Epithelial cell of proximal tubule (primary cell): ENCODE measurements around the gene MOGAT1. TPM values are rescaled to one million over a fixed set of nuclear protein-coding genes. Genes with fewer than 3 reads are reported as not detected.

Source experiments
- DNase-seq: peaks from one replicate; pipeline ENCODE4 v3.0.0-alpha.2; 2011; ENCODE audit warnings: low read depth
- H3K4me3 ChIP-seq: 2 replicates; pipeline ENCODE4 v1.5.1; 2011; ENCODE audit warnings: low read depth, mild to moderate bottlenecking, low read length
- total RNA-seq: library from RNA; depleted of rRNA; stranded (reverse); fragments of >200 nt; gene quantifications from 2 replicates; pipeline ENCODE4 v1.2.3, GENCODE V29; 2015
- TF ChIP-seq, protein P1 (sequence below): conservative IDR thresholded peaks from 2 replicates; pipeline ENCODE4 v1.5.1; 2012; ENCODE audit warnings: low read depth, mild to moderate bottlenecking, low read length

The MOGAT1 gene
- total RNA-seq, 1 donor from 2014 or later, result not detected

GRCh38 chr2:222701233-222701632 is 29.8 kb downstream of the MOGAT1 start:
- DNase-seq, result no peak
- H3K4me3 ChIP-seq, result no peak overlapping the region
- TF ChIP-seq, protein P1, sequence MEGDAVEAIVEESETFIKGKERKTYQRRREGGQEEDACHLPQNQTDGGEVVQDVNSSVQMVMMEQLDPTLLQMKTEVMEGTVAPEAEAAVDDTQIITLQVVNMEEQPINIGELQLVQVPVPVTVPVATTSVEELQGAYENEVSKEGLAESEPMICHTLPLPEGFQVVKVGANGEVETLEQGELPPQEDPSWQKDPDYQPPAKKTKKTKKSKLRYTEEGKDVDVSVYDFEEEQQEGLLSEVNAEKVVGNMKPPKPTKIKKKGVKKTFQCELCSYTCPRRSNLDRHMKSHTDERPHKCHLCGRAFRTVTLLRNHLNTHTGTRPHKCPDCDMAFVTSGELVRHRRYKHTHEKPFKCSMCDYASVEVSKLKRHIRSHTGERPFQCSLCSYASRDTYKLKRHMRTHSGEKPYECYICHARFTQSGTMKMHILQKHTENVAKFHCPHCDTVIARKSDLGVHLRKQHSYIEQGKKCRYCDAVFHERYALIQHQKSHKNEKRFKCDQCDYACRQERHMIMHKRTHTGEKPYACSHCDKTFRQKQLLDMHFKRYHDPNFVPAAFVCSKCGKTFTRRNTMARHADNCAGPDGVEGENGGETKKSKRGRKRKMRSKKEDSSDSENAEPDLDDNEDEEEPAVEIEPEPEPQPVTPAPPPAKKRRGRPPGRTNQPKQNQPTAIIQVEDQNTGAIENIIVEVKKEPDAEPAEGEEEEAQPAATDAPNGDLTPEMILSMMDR, result no peak

GRCh38 chr2:222701721-222702131 is 30.3 kb downstream of the MOGAT1 start:
- TF ChIP-seq, protein P1, result no peak
- no peak overlapping the region for H3K4me3 ChIP-seq
- DNase-seq, result no peak

- no peak overlapping the region for H3K4me3 ChIP-seq
- DNase-seq, result no peak
- TF ChIP-seq, protein P1, result no peak
These were observed 31.6 kb downstream of the MOGAT1 start for GRCh38 chr2:222703091-222703490.

DNA sequence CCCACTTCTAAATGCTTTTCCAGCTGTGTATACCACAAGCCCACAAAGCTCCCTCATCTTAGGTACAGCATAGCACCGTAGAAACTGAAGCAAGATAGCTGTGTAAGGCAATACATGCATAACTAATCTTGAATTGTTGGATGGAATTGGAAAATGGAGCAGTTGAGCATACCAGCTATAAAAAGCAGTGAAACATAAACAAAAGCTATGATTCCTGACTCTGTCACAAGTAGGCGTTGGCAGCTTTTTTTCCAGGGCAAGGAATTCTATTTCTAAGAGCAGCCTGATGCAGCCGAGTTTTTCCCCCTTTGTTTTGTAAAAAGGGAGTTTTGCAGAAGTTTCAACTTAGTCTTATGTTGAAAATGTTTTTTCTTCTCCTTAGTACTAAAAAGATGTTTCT is 32.4 kb downstream of the MOGAT1 start:
- no peak overlapping the region for H3K4me3 ChIP-seq
- TF ChIP-seq, protein P1, result no peak
- no peak for DNase-seq

- DNase-seq, result no peak
- no peak overlapping the region for H3K4me3 ChIP-seq
- TF ChIP-seq, protein P1, result no peak
These were observed 35.2 kb downstream of the MOGAT1 start for GRCh38 chr2:222706616-222707015.

DNA sequence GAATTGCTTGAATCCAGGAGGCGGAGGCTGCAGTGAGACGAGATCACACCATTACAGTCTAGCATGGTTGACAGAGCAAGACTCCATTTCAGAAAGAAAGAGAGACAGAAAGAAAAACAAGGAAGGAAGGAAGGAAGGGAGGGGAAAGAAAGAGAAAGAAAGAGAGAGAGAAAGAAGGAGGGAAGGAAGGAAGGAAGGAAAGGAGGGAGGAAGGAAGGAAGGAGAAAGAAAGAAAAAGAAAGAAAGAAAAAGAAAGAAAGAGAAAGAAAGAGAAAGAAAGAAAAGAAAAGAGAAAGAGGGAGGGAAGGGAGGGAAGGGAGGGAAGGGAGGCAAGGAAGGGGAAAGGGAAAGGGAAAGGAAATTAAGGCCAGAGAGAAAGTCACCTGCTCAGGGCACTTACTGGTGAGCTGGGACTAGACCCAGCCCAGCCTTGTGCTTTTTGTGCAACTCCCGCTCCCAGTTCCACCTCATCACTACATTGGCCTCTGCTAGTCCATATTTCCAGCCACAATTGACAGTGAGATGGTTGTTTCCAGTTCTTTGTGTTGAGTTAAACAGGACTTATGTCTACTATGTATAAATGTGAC is 35.7 kb downstream of the MOGAT1 start:
- TF ChIP-seq, protein P1, result no peak
- H3K4me3 ChIP-seq, result no peak overlapping the region
- no peak for DNase-seq

- H3K4me3 ChIP-seq, result no peak overlapping the region
- TF ChIP-seq, protein P1, result no peak
- no peak for DNase-seq
These were observed 36.3 kb downstream of the MOGAT1 start for GRCh38 chr2:222707689-222708273.
